Esophagus squamous epithelium (tissue), 5 donors: ENCODE results near the gene FHAD1. TPM values are rescaled to one million over a fixed set of nuclear protein-coding genes. Genes with fewer than 3 reads are reported as not detected.

Experiments used
- DNase-seq: peaks from one replicate; lab custom pipeline; 2025; lab: John Stamatoyannopoulos, UW
- H3K27ac ChIP-seq, 4 donors: fragments of 200-600 bp; sonication (generic); one replicate each; pipeline ENCODE4 v1.5.1; 2016 to 2019; ENCODE audit warnings: mild to moderate bottlenecking in 1 of 4
- H3K27me3 ChIP-seq, 4 donors: fragments of 200-600 bp; sonication (generic); 1 replicate in 3 of 4; 2 replicates in 1 of 4; pipeline versions ENCODE4 v1.5.1 to v1.6.0; 2017 to 2021; ENCODE audit warnings: antibody characterized with exemption in 1 of 4
- H3K36me3 ChIP-seq, 3 donors: fragments of 200-600 bp; sonication (generic); one replicate each; pipeline ENCODE4 v1.5.1; 2016 to 2019
- H3K4me1 ChIP-seq, 3 donors: fragments of 200-600 bp; sonication (generic); one replicate each; pipeline ENCODE4 v1.5.1; 2017 to 2019
- H3K4me3 ChIP-seq, 4 donors: fragments of 200-600 bp; sonication (generic); 1 replicate in 3 of 4; 2 replicates in 1 of 4; pipeline ENCODE4 v1.5.1; 2016 to 2019; ENCODE audit warnings: mild to moderate bottlenecking in 2 of 4, moderate library complexity in 1 of 4
- H3K9me3 ChIP-seq, 3 donors: fragments of 200-600 bp; sonication (generic); one replicate each; pipeline ENCODE4 v1.5.1; 2016 to 2019
- POLR2A ChIP-seq, 4 donors: fragments of 450-650 bp; IDR thresholded peaks; one replicate each; pipeline ENCODE4 v1.6.1; 2017; ENCODE audit warnings: antibody characterized with exemption in 4 of 4, mild to moderate bottlenecking in 4 of 4, moderate library complexity in 3 of 4
- WGBS, 2 donors: methylation state at CpG; one replicate each; pipeline ENCODE4 v1.1.5; 2018; 5-methylcytosine and 5-hydroxymethylcytosine counted together
- intact Hi-C: fragments of 100-400 bp; cut with DNase I; formaldehyde crosslinking; loops from one replicate; pipeline ENCODE4 v1.15.0; 2022
- total RNA-seq, 4 donors: library from RNA; depleted of rRNA; stranded (reverse); fragments of >200 nt; gene quantifications; one replicate each; pipeline ENCODE4 v1.1.0, GENCODE V29; 2016
- TF ChIP-seq, protein P1 (sequence below), 6 experiments: fragments of 450-650 bp in 4 of 6; fragments of 200-600 bp in 2 of 6; sonication (generic) in 2 of 6; IDR thresholded peaks; one replicate each; pipeline ENCODE4 v1.5.1; 2016 to 2019; ENCODE audit warnings: antibody characterized with exemption in 6 of 6, mild to moderate bottlenecking in 4 of 6, moderate library complexity in 4 of 6
- donor health status: DM: yes; HTN: yes; CAD: no.

Gene FHAD1
- total RNA-seq, 4 donors from 2014 or later, result 0.57 TPM; not detected in 3

DNA sequence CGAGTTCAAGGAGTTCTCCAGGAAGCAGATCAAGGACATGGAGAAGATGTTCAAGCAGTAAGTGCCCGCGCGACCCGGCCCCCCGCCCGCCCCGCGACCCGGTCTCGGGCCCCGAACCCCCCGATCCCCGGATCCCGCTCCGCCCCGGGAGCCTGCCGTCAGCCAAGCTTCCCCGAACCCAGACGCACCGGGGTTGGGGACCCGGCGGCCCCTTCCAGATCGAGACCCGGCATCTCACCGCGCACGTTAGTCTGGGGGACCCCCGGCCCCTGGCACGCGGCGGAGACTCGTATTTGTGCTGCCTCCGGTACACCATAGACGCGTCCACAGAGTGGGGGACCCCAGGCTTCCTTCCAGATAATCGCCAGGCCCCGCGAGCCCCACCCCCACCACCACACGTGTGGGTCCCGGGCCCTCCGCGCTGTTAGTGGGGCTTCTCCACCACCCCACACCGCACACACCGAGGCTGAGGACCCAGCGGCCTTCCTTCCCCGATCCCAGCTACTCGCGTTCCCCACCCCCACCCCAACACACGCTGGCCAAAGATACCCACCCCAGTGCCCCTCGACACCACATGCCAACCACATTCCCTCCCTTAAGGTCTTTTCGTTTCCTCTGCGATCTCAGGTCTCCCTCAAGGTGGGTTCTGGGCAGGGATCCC, 163.3 kb downstream of the FHAD1 start:
- Histone ChIP-seq H3K9me3 (no peaks in the 10 kb centered on the region), H3K27ac (peak overlapping the region; percentile 80 to 94 (median 88)), H3K27me3 (no peaks in the 10 kb centered on the region), H3K36me3 (peaks cover 0 to 13% (median 0%) of the 10 kb centered on the region in 3 donors), H3K4me1 (peaks cover 11 to 73% (median 57%) of the 10 kb centered on the region in 3 donors), H3K4me3 (peak overlapping the region; percentile 68 to 99 (median 88))
- WGBS, 2 donors, result 0% methylated on average over 4 to 7 of the region's 53 CpGs
- intact Hi-C loops, result no loop called here
- no peak for TF ChIP-seq POLR2A (IDR thresholded peaks at IDR 0.05)
- TF ChIP-seq, protein P1, sequence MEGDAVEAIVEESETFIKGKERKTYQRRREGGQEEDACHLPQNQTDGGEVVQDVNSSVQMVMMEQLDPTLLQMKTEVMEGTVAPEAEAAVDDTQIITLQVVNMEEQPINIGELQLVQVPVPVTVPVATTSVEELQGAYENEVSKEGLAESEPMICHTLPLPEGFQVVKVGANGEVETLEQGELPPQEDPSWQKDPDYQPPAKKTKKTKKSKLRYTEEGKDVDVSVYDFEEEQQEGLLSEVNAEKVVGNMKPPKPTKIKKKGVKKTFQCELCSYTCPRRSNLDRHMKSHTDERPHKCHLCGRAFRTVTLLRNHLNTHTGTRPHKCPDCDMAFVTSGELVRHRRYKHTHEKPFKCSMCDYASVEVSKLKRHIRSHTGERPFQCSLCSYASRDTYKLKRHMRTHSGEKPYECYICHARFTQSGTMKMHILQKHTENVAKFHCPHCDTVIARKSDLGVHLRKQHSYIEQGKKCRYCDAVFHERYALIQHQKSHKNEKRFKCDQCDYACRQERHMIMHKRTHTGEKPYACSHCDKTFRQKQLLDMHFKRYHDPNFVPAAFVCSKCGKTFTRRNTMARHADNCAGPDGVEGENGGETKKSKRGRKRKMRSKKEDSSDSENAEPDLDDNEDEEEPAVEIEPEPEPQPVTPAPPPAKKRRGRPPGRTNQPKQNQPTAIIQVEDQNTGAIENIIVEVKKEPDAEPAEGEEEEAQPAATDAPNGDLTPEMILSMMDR (IDR thresholded peaks at IDR 0.05), result no peak
- DNase-seq, result no peak

DNA sequence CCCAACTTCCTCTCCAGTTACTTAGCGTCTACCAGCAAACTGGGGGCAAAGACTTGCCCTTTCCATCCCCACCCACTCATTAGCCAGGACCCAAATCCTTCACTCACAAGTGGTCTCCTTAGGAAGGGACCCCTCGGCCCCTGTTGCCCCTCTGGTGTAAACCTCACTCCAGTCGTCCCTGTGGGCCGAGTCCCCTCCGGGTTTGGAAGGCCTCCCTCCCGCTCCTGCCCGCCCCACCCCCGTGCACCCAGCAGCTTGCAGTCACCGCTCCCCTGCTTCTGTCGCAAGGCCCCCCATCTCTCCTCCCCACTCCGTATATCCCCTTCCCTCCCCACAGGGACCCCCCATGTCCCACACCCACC, 163.8 kb downstream of the FHAD1 start:
- Histone ChIP-seq H3K27me3 (no peaks in the 10 kb centered on the region), H3K9me3 (no peaks in the 10 kb centered on the region), H3K4me3 (peak overlapping the region; percentile 68 to 99 (median 88)), H3K36me3 (peaks cover 0 to 13% (median 0%) of the 10 kb centered on the region in 3 donors), H3K27ac (peak overlapping the region; percentile 80 to 94 (median 88)), H3K4me1 (peaks cover 16 to 79% (median 62%) of the 10 kb centered on the region in 3 donors)
- no peak for DNase-seq
- no peak for TF ChIP-seq POLR2A (IDR thresholded peaks at IDR 0.05)
- intact Hi-C loops, result no loop called here
- WGBS, 2 donors, result 5 to 8% methylated on average over 10 of the region's 11 CpGs

DNA sequence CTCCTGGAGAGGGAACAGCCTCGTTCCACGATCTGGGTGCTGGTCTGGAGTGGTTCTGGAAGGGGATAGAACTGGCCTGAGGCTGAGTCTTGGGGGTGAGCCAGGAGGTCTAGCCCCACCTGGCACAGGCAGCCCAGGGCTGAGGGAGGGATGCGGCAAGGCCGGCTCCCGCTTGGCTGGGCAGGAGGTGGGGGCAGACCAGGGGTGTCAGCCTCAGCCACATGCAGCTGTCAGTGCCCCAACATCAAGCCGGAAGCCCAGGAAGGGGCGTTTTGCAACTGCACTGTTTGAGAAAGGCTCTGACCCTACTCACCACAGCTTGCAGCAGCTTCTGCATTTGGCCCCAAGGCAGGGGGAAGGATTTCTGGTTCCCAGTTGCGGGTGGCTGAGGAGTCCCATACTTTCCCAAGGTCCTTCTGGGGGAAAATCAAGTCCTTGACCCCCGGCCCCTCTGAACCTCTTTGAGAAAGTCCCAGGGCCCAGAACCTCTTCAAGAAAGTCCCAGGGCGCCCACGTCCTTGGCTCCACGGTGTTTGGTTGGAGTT, 164.6 kb downstream of the FHAD1 start:
- DNase-seq, result peak; percentile 33
- TF ChIP-seq, protein P1 (IDR thresholded peaks at IDR 0.05), result no peak
- no peak for TF ChIP-seq POLR2A (IDR thresholded peaks at IDR 0.05)
- Histone ChIP-seq H3K27me3 (no peaks in the 10 kb centered on the region), H3K36me3 (peaks cover 0 to 13% (median 0%) of the 10 kb centered on the region in 3 donors), H3K9me3 (no peaks in the 10 kb centered on the region), H3K27ac (peak overlapping the region; percentile 80 to 94 (median 88)), H3K4me3 (peak overlapping the region; percentile 68 to 99 (median 88)), H3K4me1 (peaks cover 24 to 85% (median 70%) of the 10 kb centered on the region in 3 donors)
- WGBS, 2 donors, result 31% methylated on average over 2 of the region's 12 CpGs; no CpG with 5 or more reads in 1 of the 2 donors
- intact Hi-C loops, result no loop called here

DNA sequence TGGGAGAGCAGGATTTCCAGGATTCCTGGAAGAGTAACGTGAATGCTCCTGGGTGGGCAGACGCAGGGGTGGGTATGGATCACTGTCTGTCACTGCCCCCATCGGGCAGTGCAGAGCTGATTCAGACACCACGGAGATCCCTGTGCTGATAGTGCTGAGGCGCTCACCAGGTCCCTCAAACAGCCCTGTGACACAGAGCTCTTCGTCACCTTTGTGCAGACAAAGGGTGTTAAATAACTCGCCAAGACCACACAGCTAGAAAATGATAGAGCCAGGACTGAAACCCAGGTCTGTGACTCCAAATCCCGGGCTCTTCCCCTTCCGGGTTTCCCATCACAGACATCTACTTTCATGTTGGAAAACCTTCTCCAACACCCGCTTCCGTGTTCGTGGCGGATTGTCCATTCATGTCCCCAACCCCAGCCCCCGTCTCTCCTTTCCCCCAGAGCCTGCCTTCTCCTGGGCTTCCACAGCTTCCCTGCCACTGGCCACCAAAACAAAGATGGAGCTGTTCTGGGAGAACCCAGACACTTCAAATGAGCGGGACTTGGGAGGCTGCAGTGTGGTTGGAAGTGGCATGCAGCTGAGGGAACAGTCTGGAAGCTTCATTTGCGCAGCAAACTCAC, 165.3 kb downstream of the FHAD1 start:
- peaks cover 0 to 13% (median 0%) of the 10 kb centered on the region in 3 donors for H3K36me3 ChIP-seq
- H3K27me3 ChIP-seq, result no peaks in the 10 kb centered on the region
- peak overlapping the region; percentile 21 to 94 (median 88) for H3K27ac ChIP-seq
- 75 to 83% methylated on average over 9 to 10 of the region's 16 CpGs for WGBS, 2 donors
- peak overlapping the region in 3 of 4 donors; percentile 68 to 91 (median 84) for H3K4me3 ChIP-seq
- H3K4me1 ChIP-seq, result peaks cover 30 to 85% (median 70%) of the 10 kb centered on the region in 3 donors
- TF ChIP-seq, protein P1 (IDR thresholded peaks at IDR 0.05), result no peak
- no peak for TF ChIP-seq POLR2A (IDR thresholded peaks at IDR 0.05)
- intact Hi-C loops, result no loop called here
- DNase-seq, result no peak
- no peaks in the 10 kb centered on the region for H3K9me3 ChIP-seq

DNA sequence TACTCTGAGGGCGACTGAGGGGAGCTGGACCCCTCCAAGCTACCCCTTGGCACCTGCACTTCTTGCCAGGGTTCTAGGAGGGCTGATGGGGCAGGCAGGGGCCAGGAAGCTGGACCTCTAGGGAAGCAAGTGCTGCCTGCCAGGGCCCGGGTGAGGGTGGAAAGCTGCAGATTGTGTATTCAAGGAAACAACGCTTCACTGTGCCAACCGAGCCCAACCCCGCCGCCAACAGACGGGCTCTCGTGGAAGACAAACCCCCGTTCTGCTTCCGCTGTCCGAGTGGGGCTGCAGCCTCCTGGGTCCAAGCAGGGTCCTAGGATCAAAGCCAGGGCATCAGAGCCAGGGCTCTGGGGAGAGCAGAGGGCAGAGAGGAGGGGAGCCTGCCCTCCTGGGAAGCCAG, 165.8 kb downstream of the FHAD1 start:
- no peaks in the 10 kb centered on the region for H3K27me3 ChIP-seq
- H3K4me1 ChIP-seq, result peaks cover 34 to 85% (median 70%) of the 10 kb centered on the region in 3 donors
- peak overlapping the region in 1 of 4 donors; percentile 91 for H3K4me3 ChIP-seq
- WGBS, 2 donors, result 88 to 100% methylated on average over 1 to 3 of the region's 11 CpGs
- peak overlapping the region in 3 of 4 donors; percentile 21 to 90 (median 87) for H3K27ac ChIP-seq
- intact Hi-C loops, result no loop called here
- no peak for DNase-seq
- TF ChIP-seq POLR2A (IDR thresholded peaks at IDR 0.05), result no peak
- TF ChIP-seq, protein P1 (IDR thresholded peaks at IDR 0.05), result no peak
- peaks cover 0 to 13% (median 0%) of the 10 kb centered on the region in 3 donors for H3K36me3 ChIP-seq
- H3K9me3 ChIP-seq, result no peaks in the 10 kb centered on the region
